Type B pancreatic cell (in vitro differentiated cells): Measurements from ENCODE around the gene PPP2R5B. TPM values are rescaled to one million over a fixed set of nuclear protein-coding genes. Genes with fewer than 3 reads are reported as not detected.
A peak's percentile ranks its signal among the peaks of the same experiment; 100 is the strongest.

Experiments
- DNase-seq: peaks from one replicate; pipeline ENCODE4 v3.0.0; 2021; ENCODE audit warnings: mixed read lengths; ENCODE audit not compliant: unreplicated experiment; ENCODE audit errors: extremely low spot score
- H3K27ac Mint-ChIP-seq: 2 replicates; pipeline ENCODE4 v1.8.0; 2021; ENCODE audit warnings: mild to moderate bottlenecking, mixed read lengths
- H3K27me3 Mint-ChIP-seq: 2 replicates; pipeline ENCODE4 v1.8.0; 2021; ENCODE audit warnings: mixed read lengths
- H3K36me3 Mint-ChIP-seq: 2 replicates; pipeline ENCODE4 v1.8.0; 2021; ENCODE audit warnings: mixed read lengths
- H3K4me1 Mint-ChIP-seq: one replicate; pipeline ENCODE4 v1.8.0; 2021; ENCODE audit warnings: mixed read lengths; ENCODE audit not compliant: unreplicated experiment
- H3K4me3 Mint-ChIP-seq: 2 replicates; pipeline ENCODE4 v1.8.0; 2021; ENCODE audit warnings: mild to moderate bottlenecking, mixed read lengths
- H3K9me3 Mint-ChIP-seq: 2 replicates; pipeline ENCODE4 v1.8.0; 2021; ENCODE audit warnings: mixed read lengths
- total RNA-seq: library from RNA; stranded (reverse); gene quantifications from 2 replicates; pipeline ENCODE4 v1.2.1, GENCODE V29; 2021; ENCODE audit warnings: low replicate concordance
- TF ChIP-seq, protein P1 (sequence below): fragments of 200-600 bp; sonication (generic); conservative IDR thresholded peaks from 2 replicates; pipeline ENCODE4 v1.5.0; 2021; ENCODE audit warnings: antibody characterized with exemption, mild to moderate bottlenecking

Gene PPP2R5B
- total RNA-seq, 1 donor from 2014 or later, result 19.4 TPM

GRCh38 chr11:64925536-64926436 is 1.3 kb downstream of the PPP2R5B start:
- no peak overlapping the region for H3K27ac Mint-ChIP-seq

DNA sequence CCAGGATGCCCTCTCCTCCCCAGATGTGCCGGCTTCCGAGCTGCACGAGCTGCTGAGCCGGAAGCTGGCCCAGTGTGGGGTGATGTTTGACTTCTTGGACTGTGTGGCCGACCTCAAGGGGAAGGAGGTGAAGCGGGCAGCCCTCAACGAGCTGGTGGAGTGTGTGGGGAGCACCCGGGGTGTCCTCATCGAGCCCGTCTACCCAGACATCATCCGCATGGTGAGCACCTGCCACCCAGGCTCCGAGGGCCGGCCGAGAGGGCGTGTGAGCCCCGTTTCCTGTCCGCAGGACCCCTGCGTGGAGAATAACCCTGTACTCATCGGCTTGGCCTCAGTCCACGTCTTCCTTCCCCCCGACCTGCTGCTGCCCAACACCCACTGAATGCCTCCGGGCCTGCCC is 2.2 kb downstream of the PPP2R5B start:
- no peaks in the 10 kb centered on the region for H3K27me3 Mint-ChIP-seq
- H3K27ac Mint-ChIP-seq, result no peak overlapping the region
- DNase-seq, result no peak
- no peaks in the 10 kb centered on the region for H3K4me1 Mint-ChIP-seq
- H3K36me3 Mint-ChIP-seq, result peaks cover 7% of the 10 kb centered on the region
- H3K9me3 Mint-ChIP-seq, result no peaks in the 10 kb centered on the region
- H3K4me3 Mint-ChIP-seq, result peak overlapping the region; percentile 73
- TF ChIP-seq, protein P1, sequence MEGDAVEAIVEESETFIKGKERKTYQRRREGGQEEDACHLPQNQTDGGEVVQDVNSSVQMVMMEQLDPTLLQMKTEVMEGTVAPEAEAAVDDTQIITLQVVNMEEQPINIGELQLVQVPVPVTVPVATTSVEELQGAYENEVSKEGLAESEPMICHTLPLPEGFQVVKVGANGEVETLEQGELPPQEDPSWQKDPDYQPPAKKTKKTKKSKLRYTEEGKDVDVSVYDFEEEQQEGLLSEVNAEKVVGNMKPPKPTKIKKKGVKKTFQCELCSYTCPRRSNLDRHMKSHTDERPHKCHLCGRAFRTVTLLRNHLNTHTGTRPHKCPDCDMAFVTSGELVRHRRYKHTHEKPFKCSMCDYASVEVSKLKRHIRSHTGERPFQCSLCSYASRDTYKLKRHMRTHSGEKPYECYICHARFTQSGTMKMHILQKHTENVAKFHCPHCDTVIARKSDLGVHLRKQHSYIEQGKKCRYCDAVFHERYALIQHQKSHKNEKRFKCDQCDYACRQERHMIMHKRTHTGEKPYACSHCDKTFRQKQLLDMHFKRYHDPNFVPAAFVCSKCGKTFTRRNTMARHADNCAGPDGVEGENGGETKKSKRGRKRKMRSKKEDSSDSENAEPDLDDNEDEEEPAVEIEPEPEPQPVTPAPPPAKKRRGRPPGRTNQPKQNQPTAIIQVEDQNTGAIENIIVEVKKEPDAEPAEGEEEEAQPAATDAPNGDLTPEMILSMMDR, result no peak

More at GRCh38 chr11:64925536-64926436, 1.3 kb downstream of the PPP2R5B start:
- DNase-seq, result no peak
- Mint-ChIP-seq H3K27me3 (no peaks in the 10 kb centered on the region), H3K4me1 (no peaks in the 10 kb centered on the region), H3K9me3 (no peaks in the 10 kb centered on the region), H3K4me3 (peak overlapping the region; percentile 93), H3K36me3 (peaks cover 3% of the 10 kb centered on the region)
- TF ChIP-seq, protein P1, result no peak

GRCh38 chr11:64928957-64929356 is 4.5 kb downstream of the PPP2R5B start:
- no peaks in the 10 kb centered on the region for H3K27me3 Mint-ChIP-seq
- no peak overlapping the region for H3K27ac Mint-ChIP-seq
- TF ChIP-seq, protein P1, result no peak
- H3K36me3 Mint-ChIP-seq, result peaks cover 7% of the 10 kb centered on the region
- H3K4me3 Mint-ChIP-seq, result no peak overlapping the region
- no peaks in the 10 kb centered on the region for H3K9me3 Mint-ChIP-seq
- H3K4me1 Mint-ChIP-seq, result no peaks in the 10 kb centered on the region
- DNase-seq, result no peak

- H3K27me3 Mint-ChIP-seq, result no peaks in the 10 kb centered on the region
- H3K9me3 Mint-ChIP-seq, result no peaks in the 10 kb centered on the region
- peaks cover 5% of the 10 kb centered on the region for H3K4me1 Mint-ChIP-seq
- no peak overlapping the region for H3K27ac Mint-ChIP-seq
- no peak for DNase-seq
- no peak overlapping the region for H3K4me3 Mint-ChIP-seq
- H3K36me3 Mint-ChIP-seq, result peaks cover 7% of the 10 kb centered on the region
- TF ChIP-seq, protein P1, result no peak
These were observed 5.1 kb downstream of the PPP2R5B start for GRCh38 chr11:64929625-64930024.

GRCh38 chr11:64930340-64930739 is 5.9 kb downstream of the PPP2R5B start:
- TF ChIP-seq, protein P1, result no peak
- no peak overlapping the region for H3K27ac Mint-ChIP-seq
- no peaks in the 10 kb centered on the region for H3K9me3 Mint-ChIP-seq
- H3K4me3 Mint-ChIP-seq, result no peak overlapping the region
- peaks cover 6% of the 10 kb centered on the region for H3K4me1 Mint-ChIP-seq
- no peak for DNase-seq
- no peaks in the 10 kb centered on the region for H3K27me3 Mint-ChIP-seq
- H3K36me3 Mint-ChIP-seq, result peaks cover 7% of the 10 kb centered on the region
